GM21381 (cell line): Measurements from ENCODE around the gene CBX6.
"Not testable (repeated sequence)": the region's sequence is repeated elsewhere in the genome, so short reads cannot be mapped to it uniquely, and the experiment has no call there.

ENCODE experiments used
- ATAC-seq: cut with Tn5 transposase; IDR thresholded peaks from one replicate; pipeline ENCODE4 v1.9.1; 2021; ENCODE audit warnings: mild to moderate bottlenecking, moderate library complexity; ENCODE audit not compliant: unreplicated experiment

Gene CBX6

DNA sequence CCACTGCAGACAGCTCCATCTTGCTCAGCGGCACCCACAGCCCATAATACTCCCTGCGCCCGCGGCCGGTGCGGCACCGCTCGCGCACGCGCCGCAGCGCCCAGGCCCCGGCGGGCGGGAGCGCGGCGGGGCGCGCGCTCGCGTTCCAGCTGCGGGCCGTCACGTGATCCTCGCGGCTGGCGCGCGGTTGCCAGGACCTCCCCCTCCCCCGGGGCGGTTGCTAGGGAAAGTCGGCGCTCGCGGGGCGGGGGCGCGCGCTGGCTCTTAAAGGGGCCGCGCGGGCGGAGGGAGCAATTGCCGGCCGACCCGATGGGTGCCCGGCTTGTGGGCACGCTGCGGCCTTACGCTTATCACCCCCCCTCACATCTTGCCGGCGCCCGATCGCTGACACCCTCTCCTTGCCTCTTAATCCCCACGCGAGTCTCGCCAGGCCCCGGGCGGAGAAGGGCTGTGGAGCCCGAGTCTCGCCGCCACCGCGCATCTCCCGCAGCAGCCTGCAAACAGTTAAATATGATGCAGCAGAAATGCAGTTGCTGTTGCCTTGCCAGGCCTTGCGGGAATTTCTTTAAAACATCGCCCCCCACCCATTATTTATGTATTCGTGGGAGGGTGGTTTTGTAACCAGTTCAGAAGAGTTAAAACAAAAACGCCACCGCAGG is at the start of gene CBX6:
Gene CBX6 (minus strand): TSS at position 45 of the 659 bp plus-strand sequence. CDS start 26 bp downstream, at position 19.
- peak; percentile 67 for ATAC-seq

DNA sequence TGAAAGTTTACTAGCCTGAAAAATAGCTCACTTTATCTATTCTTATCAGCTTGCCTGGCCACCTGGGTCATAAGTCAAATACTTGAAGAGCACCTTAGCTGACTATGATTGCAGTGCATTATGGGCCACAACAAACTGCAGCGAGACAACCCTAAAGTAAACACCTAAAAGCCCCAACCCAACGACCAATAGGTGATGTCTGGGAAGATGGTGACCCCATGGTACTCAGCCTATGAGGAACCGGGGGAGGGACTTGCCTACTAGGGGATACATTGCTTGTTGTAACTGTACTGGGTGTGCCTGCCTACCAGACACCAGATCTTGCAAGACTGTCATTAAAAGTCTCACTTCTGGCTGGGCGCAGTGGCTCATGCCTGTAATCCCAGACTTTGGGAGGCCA is 49.8 kb upstream of the CBX6 start:
- ATAC-seq = no peak

DNA sequence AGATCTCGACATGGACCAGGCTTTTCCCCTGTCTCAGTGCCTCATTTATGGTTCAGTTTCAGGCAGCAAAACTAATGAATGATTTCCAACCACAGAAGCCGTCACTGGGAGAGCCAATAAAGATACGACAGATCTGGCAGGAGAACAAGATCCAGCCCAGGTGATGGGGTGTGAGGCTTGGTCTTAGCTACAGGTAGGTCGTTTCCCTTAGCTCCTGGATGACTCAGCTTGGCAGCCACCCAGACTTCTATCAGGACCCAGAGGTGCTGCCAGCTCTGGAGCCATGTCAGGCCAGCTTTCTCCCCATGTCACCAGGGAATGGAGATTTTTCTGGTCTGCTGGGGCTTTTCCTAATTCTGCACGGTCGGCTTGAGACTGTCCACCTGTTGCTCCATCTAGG is 49.1 kb upstream of the CBX6 start:
- no peak for ATAC-seq

DNA sequence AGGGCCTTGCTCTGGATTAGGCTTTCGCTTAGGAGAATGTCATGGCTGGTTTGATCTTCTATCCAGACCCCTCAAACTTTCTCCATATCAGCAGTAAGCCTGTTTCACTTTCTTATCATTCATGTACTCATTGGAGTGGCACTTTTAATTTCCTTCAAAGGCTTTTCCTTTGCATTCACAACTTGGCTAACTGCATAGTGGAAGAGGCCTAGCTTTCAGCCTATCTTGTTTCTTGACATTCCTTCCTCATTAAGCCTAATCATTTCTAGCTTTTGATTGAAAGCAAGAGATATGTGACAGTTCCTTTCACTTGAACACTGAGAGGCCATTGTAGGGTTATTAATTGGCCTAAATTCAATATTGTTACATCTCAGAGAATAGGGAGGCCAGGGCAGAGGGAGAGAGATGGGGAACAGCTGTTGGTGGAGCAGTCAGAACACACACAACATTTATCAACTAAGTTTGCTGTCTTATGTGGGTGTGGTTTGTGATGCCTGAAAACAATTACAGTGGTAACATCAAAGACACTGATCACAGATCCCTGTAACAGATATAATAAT is 47.7 kb upstream of the CBX6 start:
- ATAC-seq = no peak

DNA sequence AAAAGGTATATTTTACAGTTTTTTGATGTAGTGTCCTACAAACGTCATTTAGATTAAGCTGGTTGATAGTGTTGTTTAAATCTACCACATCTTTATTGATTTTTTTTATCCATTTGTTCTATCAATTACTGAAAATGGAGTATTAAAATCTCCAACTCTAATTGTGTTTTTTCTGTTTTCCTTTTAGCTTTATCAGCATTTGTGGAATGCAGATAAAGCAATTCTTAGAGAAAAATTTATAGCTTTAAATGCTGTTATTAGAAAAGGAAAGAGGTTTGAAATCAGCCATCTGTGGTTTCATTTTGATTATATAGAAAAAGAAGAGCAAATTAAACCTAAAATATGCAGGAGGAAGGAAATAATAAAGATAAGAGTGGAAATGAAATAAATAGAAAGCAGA is 39.4 kb upstream of the CBX6 start:
- ATAC-seq = no peak

DNA sequence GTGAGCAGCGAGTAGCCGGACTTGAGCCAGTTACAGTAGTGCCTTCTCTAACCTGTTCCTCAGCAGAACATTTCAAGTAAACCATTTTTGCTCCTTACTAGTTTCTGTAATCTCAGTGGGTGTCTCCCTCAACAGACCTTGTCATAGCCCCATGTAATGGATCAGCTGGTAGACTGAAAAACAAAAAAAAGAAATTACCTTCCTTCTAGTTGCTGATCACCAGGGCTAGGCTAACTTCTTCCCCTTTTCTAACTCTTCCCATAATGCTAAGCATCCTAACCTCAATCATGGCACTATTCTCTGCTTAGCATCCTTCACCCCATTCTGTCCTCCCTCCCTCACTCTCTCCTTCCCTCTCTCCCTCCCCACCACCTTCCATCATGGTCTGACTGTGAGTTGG is 35.8 kb upstream of the CBX6 start:
- no peak for ATAC-seq

DNA sequence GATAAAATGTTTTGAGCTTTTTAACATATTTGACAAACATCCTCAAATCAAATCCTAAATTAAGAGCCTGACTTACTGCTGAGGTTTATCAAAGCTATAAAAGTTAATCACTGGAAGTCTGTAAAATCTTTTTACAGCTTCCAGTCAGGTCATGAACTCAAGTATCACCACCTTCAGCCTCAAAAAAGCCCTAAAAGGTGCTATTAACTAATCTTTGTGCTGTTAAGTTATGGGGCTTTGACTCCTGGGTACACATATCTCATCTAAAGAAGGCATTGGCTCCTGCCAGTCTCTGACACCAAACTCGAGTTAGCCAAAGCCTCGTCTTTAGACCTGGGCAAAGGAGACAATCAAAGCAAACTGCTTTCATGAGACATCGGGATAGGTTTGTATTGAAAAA is 34.0 kb upstream of the CBX6 start:
- ATAC-seq = no peak

DNA sequence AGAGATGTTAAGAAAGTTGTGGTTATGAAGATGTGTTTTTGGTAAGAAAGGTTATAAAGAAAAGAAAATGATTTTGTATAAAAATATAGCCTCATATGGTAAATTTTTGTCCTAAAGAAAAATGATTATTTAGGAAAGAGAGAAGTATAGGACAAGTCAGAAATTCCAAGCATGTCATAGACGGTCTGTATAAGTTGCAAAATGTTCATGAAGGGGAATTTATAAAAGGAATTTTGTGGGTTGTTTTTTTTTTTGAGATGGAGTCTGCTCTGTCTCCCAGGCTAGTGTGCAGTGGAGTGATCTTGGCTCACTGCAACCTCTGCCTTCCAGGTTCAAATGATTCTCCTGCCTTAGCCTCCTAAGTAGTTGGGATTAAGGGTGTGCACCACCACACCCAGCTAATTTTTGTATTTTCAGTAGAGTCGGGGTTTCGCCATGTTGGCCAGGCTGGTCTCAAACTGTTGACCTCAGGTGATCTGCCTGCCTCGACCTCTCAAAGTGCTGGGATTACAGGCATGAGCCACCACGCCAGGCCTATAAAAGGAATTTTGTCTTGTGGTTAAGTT is 32.1 kb upstream of the CBX6 start:
- not testable (repeated sequence) for ATAC-seq

DNA sequence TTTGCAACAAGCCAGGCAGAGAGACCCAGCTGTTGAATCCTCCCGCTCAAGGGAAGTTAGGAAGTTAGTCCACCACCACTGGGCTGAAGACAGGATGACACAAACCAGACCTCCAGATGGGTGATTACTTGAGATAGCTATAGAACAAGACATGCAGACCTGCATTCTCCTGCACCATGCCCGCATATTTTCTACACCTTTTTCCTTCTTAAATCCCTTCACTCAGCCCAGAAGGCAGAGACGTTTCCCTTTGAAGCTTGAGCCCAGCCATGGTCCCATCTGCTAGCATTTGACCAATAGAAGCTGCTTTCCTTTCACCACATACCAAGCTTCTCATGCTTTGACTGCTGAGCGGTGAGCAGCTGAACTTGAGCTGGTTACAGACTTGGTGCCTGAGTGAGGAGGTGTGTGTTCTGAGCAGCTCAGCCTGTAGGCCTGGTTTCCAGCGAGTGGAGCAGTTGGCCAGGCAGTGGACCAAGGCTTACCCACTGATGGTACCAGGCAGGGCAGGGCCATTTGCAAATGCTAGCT is 29.2 kb upstream of the CBX6 start:
- no peak for ATAC-seq

DNA sequence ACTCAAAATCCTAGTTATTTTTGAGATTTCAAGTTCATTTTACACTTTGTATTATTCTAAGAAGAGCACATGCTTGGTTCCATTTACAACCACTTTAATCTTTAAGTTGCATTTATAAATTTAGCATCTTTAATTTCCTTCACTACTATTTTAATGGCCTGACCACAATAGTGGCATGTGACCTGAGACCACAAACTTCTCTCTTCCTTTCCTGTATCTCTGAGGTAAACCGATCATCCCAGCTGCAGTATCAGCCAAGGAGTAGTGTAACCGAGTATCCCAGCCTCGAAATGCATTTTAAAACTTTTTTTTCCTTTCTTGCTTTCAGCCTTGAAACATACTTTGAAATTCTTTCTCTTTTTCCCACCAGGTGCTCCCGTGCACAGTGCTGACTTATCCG is 28.7 kb upstream of the CBX6 start:
- ATAC-seq = no peak

DNA sequence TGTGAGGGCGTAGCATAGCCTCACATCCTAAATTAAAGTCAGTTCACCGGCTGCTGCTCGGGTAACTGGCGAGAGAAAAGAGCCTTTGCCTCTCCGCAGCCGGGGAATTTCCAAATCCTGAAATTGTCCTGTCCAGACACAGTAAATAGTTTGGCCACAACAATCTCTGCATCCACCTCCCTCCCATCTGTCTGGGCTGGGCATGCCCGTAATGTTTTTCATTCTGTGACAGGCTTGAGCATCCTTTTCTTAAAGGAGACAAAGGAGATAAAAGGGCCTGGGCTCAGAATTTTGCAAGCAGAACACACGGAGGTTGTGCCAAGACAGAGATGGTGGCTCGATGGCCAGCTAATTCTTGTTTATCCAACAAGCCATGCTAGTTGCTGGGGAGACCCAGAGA is 19.2 kb upstream of the CBX6 start:
- no peak for ATAC-seq

DNA sequence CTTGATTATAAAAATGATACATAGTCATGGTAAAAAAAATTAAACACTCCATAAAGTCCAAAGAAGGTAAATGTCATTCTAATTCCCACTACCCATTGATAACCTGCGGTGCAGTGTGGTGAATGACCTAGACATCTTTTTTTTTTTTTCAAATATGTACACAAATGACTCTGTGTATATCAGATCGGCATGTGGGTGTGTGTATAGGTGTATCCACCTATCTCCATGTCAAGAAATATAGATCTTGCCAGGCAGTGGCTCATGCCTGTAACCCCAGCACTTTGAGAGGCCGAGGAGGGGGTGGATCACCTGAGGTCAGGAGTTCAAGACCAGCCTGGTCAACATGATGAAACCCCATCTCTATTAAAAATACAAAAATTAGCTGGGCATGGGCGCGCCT is 18.4 kb upstream of the CBX6 start:
- ATAC-seq = no peak

DNA sequence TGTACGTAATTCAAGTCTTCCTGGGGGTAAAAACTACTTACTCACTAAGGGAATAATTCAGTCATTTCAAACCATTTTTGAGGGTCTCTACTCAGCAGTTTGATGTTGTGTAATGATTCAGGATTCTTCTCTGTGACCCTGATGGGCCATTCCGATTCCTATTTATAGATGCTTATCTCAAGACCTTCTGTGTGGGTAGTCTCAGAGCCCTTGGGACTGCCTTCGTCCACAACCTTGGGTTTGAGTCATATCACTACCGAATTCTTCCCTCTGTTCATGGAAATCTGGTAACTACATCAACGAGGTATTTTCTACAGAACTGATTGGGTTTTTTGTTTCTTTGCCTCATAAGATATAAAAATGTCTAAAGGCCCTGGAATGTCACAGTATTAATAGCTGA is 14.3 kb upstream of the CBX6 start:
- no peak for ATAC-seq

DNA sequence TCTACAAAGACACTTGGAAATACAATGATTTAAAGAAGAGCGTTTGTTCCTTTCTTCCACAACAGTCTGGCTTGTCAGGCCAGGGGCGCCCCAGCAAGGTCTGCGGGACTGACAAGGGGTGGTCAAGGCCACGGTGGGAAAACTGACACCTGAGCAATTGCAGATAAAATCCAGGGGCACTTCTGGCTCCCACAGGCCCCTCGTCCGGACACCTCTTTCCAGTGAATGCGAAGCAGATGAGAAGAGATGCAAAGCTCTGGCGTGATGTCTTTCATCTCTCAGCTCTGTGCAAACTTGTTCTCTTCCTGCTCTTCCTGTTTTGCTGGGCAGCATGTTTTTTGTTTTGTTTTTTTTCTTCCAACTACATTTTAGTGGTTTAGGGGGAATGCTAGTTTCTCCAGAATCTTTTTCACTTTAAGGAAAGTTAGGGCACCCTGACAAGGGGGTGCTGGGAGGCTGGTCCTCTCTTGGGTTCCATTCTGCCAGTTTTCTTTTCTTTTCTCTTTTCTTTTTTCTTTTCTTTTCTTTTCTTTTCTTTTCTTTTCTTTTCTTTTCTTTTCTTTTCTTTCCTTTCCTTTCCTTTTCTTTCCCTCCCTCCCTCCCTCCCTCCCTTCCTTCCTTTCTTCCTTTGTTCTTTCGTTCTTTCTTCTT is 11.1 kb upstream of the CBX6 start:
- ATAC-seq = no peak

DNA sequence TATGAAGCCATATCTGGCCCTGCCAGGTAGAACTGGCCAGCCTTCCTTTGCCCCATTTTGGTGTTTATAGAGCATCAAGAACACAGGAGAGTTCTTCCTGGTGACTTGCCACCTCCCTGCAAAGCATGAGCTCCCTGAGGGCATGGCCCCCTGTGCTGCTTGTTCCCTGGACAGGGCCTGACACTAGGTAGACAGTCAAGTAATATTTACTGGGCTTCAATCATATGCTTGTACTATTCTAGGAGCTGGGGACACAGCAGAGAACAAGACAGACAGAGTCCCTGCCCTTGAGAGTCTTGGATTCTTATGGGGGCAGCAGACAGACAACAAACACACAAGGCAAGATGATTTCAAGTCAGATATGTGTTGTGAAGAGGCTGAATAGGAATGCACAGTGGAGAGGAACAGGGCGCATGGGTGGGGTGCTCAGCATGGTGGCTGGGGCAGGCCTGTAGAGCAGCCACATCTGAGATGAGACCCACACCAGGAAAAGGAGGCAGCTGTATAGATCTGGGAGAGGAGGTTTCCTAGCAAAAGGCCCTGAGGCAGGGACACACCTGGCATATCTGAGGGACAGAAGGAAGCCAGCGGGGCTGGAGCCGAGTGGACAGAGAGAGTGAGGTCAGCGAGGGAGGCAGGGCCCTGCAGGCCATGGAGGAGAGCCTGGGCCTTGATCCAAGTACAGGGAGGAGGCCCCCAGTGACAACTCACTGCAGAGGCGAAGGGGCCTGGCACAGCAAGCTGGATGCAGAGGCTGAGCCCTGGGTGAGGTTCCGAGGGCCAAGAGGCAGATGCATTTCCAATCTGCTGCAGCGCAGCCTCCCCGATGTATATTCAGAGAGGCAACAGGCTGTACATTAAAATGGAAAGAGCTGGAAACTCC is 10.2 kb upstream of the CBX6 start:
- ATAC-seq = no peak

DNA sequence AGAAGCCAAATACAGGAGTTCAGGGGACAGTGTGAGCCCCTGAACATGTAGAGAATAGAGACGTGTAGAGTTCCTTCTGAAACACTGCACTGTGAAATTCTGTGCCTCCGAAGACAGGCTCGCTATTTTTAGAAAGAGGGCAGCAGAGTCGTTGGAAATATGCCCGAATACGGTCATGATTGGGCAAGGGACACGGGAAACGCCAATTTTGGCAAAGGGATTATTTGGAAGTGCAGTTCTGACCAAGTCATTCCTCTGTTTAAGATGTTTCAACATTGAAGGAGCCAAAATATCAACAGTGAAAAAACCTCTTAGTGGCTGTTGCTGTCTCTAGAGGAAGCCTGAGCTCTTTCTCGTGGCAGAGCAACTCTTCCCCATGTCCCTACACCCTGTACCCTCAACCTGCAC is 9.5 kb upstream of the CBX6 start:
- ATAC-seq = no peak

DNA sequence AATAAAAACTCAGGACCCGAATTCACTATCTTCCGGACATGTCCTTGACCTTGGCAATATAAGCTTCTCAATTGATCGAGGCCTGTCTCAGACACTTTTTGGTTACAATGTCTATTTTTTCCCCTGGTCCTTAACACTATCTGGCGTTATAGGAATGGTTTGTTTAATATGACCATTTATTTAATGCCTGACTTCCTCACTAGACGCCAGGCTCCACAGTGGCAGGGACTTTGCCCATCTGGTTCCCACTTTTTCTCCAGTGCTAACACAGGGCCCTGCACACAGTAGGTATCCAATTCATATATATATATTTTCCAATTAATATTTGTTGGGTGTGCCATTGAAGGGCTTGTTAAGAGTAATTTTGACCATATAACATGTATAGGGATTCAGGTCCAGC is 7.9 kb upstream of the CBX6 start:
- no peak for ATAC-seq

DNA sequence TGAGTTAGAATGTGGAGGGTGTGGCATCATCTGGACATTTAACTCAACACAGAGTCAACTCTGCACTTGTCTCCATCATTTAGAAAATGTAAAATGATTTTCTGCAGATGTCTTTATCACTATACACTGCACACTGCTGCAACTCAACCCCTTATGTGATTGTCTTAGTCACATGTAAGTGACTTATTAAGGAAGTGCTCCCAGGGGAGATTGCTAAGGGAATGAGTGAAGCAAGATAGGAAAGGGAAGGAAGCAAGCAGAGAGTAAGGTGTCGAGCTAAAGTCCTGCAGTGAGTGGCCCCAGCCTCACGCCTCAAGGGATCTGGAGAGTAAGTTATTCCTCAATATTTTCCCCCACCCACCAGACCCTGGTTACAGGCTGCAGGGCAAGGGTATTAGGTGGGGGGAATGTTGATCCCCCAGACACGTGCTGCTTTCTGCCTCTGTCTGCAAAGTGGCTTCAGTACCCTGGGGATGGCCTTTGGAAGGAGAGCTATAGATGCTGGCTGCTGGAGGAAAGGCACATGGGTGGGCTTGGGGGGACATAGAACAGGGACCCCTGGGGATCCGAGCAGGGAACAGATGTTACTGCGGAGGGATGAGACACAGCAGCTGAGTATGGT is 7.2 kb upstream of the CBX6 start:
- no peak for ATAC-seq

DNA sequence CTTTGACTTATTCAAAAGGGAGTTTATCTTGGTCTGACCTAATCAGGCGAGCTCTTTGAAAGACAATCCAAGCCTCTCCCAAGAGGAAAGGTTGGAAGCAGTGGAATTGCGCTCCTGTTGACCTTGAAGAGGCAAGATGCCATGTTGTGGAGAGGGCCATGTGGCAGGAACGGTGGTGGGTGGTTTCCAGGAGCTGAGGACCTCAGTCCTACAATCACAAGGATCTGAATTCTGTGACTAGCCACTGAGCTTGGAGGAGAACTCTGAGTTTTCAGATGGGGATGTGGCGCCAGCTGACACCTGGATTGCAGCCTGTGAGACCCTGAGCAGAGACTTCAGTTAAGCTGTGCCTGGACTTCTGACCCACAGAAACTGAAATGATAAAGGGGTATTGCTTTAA is 6.0 kb upstream of the CBX6 start:
- no peak for ATAC-seq

DNA sequence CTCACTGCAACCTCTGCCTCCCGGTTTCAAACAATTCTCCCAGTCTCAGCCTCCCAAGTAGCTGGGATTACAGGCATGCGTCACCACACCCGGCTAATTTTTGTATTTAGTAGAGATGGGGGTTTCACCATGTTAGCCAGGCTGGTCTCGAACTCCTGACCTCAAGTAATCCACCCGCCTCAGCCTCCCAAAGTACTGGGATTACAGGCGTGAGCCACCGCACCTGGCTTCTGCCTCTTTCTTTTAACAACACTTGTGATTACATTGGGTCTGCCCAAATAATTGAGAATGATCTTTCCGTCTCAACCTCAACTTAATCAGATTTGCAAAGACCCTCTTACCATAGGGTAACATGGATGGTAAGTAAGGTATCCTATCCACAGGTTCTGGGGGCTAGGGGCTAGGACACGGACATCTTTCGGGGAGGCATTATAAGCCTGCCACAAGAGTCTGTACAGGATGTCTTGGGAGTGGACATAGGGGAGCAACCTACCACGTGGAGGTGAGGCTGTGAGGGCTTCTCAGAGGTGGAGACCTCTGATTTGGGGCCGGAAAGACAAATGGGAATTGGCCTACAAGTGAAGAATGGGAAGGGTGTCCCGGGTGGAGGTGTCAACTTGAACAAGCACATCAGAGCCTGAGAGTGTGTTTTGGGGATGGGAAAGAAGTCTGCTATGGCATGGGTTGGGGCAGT is 2.7 kb upstream of the CBX6 start:
- no peak for ATAC-seq
